Neuronal stem cell (in vitro differentiated cells): ENCODE data around the gene ANKRD27.

Source experiments
- DNase-seq: peaks from one replicate; pipeline ENCODE4 v3.0.0-alpha.2; 2013; ENCODE audit warnings: low spot score
- H2AFZ ChIP-seq: one replicate; pipeline ENCODE4 v1.6.1; 2013; ENCODE audit warnings: mild to moderate bottlenecking, low read length, inconsistent platforms
- H2AK5ac ChIP-seq: 2 replicates; pipeline ENCODE4 v1.6.1; 2013; ENCODE audit warnings: low read depth, mild to moderate bottlenecking, inconsistent platforms, low read length, moderate library complexity, mixed read lengths
- H2BK120ac ChIP-seq: 2 replicates; pipeline ENCODE4 v1.6.1; 2013; ENCODE audit warnings: low read depth, mild to moderate bottlenecking, inconsistent platforms, low read length, moderate library complexity, mixed read lengths
- H2BK12ac ChIP-seq: one replicate; pipeline ENCODE4 v1.6.1; 2013; ENCODE audit warnings: low read length, inconsistent platforms
- H2BK15ac ChIP-seq: 2 replicates; pipeline ENCODE4 v1.6.1; 2013; ENCODE audit warnings: mild to moderate bottlenecking, low read length, inconsistent platforms, mixed read lengths
- H2BK5ac ChIP-seq: one replicate; pipeline ENCODE4 v1.6.1; 2013; ENCODE audit warnings: inconsistent platforms, mild to moderate bottlenecking, low read length, moderate library complexity
- H3K14ac ChIP-seq: one replicate; pipeline ENCODE4 v1.6.1; 2013; ENCODE audit warnings: low read length, inconsistent platforms
- H3K18ac ChIP-seq: 2 replicates; pipeline ENCODE4 v1.6.1; 2013; ENCODE audit warnings: low read length, inconsistent platforms
- H3K23ac ChIP-seq: 2 replicates; pipeline ENCODE4 v1.6.1; 2013; ENCODE audit warnings: low read depth, mild to moderate bottlenecking, mixed read lengths, low read length, inconsistent platforms; ENCODE audit not compliant: poor library complexity
- H3K27ac ChIP-seq: replicated peaks from 3 replicates; pipeline ENCODE4 v1.5.1; 2013; ENCODE audit warnings: low read length, inconsistent platforms
- H3K27me3 ChIP-seq, 3 experiments: 2 replicates each; pipeline ENCODE4 v1.6.1; 2013; ENCODE audit warnings: low read length in 3 of 3, mild to moderate bottlenecking in 2 of 3, inconsistent platforms in 1 of 3, low read depth in 1 of 3, mixed read lengths in 1 of 3, moderate library complexity in 1 of 3; ENCODE audit not compliant: control insufficient read depth in 3 of 3, insufficient read depth in 3 of 3
- H3K36me3 ChIP-seq, 2 donors: replicated peaks in 1 of 2; 2 replicates each; pipeline ENCODE4 v1.6.1; 2013; ENCODE audit warnings: low read length in 2 of 2; ENCODE audit not compliant: control insufficient read depth in 2 of 2, insufficient read depth in 2 of 2
- H3K4ac ChIP-seq: 2 replicates; pipeline ENCODE4 v1.6.1; 2013; ENCODE audit warnings: inconsistent platforms, mild to moderate bottlenecking, low read length, moderate library complexity
- H3K4me1 ChIP-seq, 2 donors: 1 replicate in 1 of 2; 2 replicates in 1 of 2; pipeline ENCODE4 v1.6.1; 2013; ENCODE audit warnings: low read length in 2 of 2, low read depth in 1 of 2; ENCODE audit not compliant: control insufficient read depth in 2 of 2, insufficient read depth in 1 of 2
- H3K4me2 ChIP-seq: one replicate; pipeline ENCODE4 v1.6.1; 2013; ENCODE audit warnings: mild to moderate bottlenecking, low read length, inconsistent platforms; ENCODE audit not compliant: insufficient read depth, poor library complexity, severe bottlenecking
- H3K4me3 ChIP-seq, 2 donors: 2 replicates each; pipeline ENCODE4 v1.5.1; 2013; ENCODE audit warnings: low read length in 2 of 2, mild to moderate bottlenecking in 2 of 2, inconsistent platforms in 1 of 2, moderate library complexity in 1 of 2
- H3K79me1 ChIP-seq: one replicate; pipeline ENCODE4 v1.6.1; 2013; ENCODE audit warnings: low read depth, mild to moderate bottlenecking, inconsistent platforms, low read length, moderate library complexity
- H3K9ac ChIP-seq: one replicate; pipeline ENCODE4 v1.6.1; 2013; ENCODE audit warnings: mild to moderate bottlenecking, low read depth, low read length, inconsistent platforms; ENCODE audit not compliant: poor library complexity
- H3K9me3 ChIP-seq, 2 donors: replicated peaks in 1 of 2; 2 replicates each; pipeline versions ENCODE3 to v1.6.1; 2013; ENCODE audit warnings: low read length in 2 of 2, mild to moderate bottlenecking in 2 of 2, inconsistent platforms in 1 of 2, low read depth in 1 of 2, mixed read lengths in 1 of 2, moderate library complexity in 1 of 2; ENCODE audit not compliant: control insufficient read depth in 2 of 2, insufficient read depth in 1 of 2
- H4K8ac ChIP-seq: one replicate; pipeline ENCODE4 v1.6.1; 2013; ENCODE audit warnings: low read depth, mild to moderate bottlenecking, inconsistent platforms, low read length, moderate library complexity
- H4K91ac ChIP-seq: one replicate; pipeline ENCODE4 v1.6.1; 2013; ENCODE audit warnings: low read length, low read depth, mild to moderate bottlenecking, inconsistent platforms; ENCODE audit not compliant: poor library complexity
- WGBS, 2 donors: extraction: QIAGEN DNeasy Blood & Tissue Kit; methylation state at CpG; one replicate each; pipeline ENCODE4 v1.1.7; 2013; ENCODE audit warnings: missing lambda C conversion rate in 2 of 2, mixed read lengths in 1 of 2; ENCODE audit not compliant: insufficient read length in 2 of 2, insufficient replicate concordance in 1 of 2; ENCODE audit errors: extremely low coverage in 2 of 2; 5-methylcytosine and 5-hydroxymethylcytosine counted together

ANKRD27 gene

GRCh38 chr19:32647361-32647760, 27.6 kb downstream of the ANKRD27 start:
- Histone ChIP-seq H3K9ac (no peak overlapping the region), H3K4me3 (no peak overlapping the region), H3K27ac (no peak overlapping the region), H3K79me1 (no peaks in the 10 kb centered on the region), H3K36me3 (peaks cover 25 to 46% of the 10 kb centered on the region in 2 donors), H3K14ac (no peak overlapping the region), H2AFZ (no peak overlapping the region), H3K9me3 (no peaks in the 10 kb centered on the region), H3K18ac (no peak overlapping the region), H3K4ac (no peak overlapping the region), H3K4me1 (peaks cover 5% of the 10 kb centered on the region in 2 donors), H3K4me2 (no peak overlapping the region), H2BK120ac (no peak overlapping the region), H3K23ac (no peak overlapping the region), H3K27me3 (no peaks in the 10 kb centered on the region), H4K8ac (no peak overlapping the region), H2AK5ac (no peak overlapping the region), H2BK12ac (no peak overlapping the region), H4K91ac (no peak overlapping the region), H2BK5ac (no peak overlapping the region), H2BK15ac (no peak overlapping the region)
- no CpG with 5 or more reads among the region's 8 CpGs for WGBS, 2 donors
- no peak for DNase-seq

- Histone ChIP-seq H4K91ac (no peak overlapping the region), H2AK5ac (no peak overlapping the region), H2BK12ac (no peak overlapping the region), H2AFZ (no peak overlapping the region), H3K27ac (no peak overlapping the region), H3K4me3 (no peak overlapping the region), H3K9ac (no peak overlapping the region), H3K23ac (no peak overlapping the region), H3K4ac (no peak overlapping the region), H3K79me1 (no peaks in the 10 kb centered on the region), H3K4me2 (no peak overlapping the region), H3K27me3 (no peaks in the 10 kb centered on the region), H3K9me3 (no peaks in the 10 kb centered on the region), H3K18ac (no peak overlapping the region), H4K8ac (no peak overlapping the region), H2BK120ac (no peak overlapping the region), H3K36me3 (peaks cover 30 to 53% of the 10 kb centered on the region in 2 donors), H3K4me1 (peaks cover under 1% of the 10 kb centered on the region in 2 donors), H3K14ac (no peak overlapping the region), H2BK15ac (no peak overlapping the region), H2BK5ac (no peak overlapping the region)
- no peak for DNase-seq
- WGBS, 2 donors, result no CpG with 5 or more reads among the region's 6 CpGs
Measured at GRCh38 chr19:32646556-32646955, 28.4 kb downstream of the ANKRD27 start.

- H4K91ac ChIP-seq, result no peak overlapping the region
- H3K9ac ChIP-seq, result no peak overlapping the region
- DNase-seq, result no peak
- no peaks in the 10 kb centered on the region for H3K4me1 ChIP-seq
- H3K4me3 ChIP-seq, result peak overlapping the region in 1 of 2 donors; percentile 49
- H3K23ac ChIP-seq, result no peak overlapping the region
- no peak overlapping the region for H2BK15ac ChIP-seq
- H2BK12ac ChIP-seq, result no peak overlapping the region
- H2AK5ac ChIP-seq, result no peak overlapping the region
- no peak overlapping the region for H3K4me2 ChIP-seq
- no peak overlapping the region for H3K18ac ChIP-seq
- no peak overlapping the region for H2AFZ ChIP-seq
- no peaks in the 10 kb centered on the region for H3K79me1 ChIP-seq
- peaks cover 48 to 74% of the 10 kb centered on the region in 2 donors for H3K36me3 ChIP-seq
- H3K14ac ChIP-seq, result no peak overlapping the region
- peaks cover 2 to 13% of the 10 kb centered on the region in 2 donors for H3K9me3 ChIP-seq
- H3K4ac ChIP-seq, result no peak overlapping the region
- no CpG with 5 or more reads among the region's 12 CpGs for WGBS, 2 donors
- H3K27ac ChIP-seq, result no peak overlapping the region
- H4K8ac ChIP-seq, result no peak overlapping the region
- no peaks in the 10 kb centered on the region for H3K27me3 ChIP-seq
- no peak overlapping the region for H2BK5ac ChIP-seq
- H2BK120ac ChIP-seq, result no peak overlapping the region
Measured at GRCh38 chr19:32642771-32643170, 32.2 kb downstream of the ANKRD27 start.

- Histone ChIP-seq H4K91ac (no peak overlapping the region), H3K27me3 (no peaks in the 10 kb centered on the region), H3K18ac (no peak overlapping the region), H3K27ac (no peak overlapping the region), H3K14ac (no peak overlapping the region), H3K4me3 (no peak overlapping the region), H4K8ac (no peak overlapping the region), H2AFZ (no peak overlapping the region), H3K4ac (no peak overlapping the region), H3K9me3 (peaks cover 4 to 14% of the 10 kb centered on the region in 2 donors), H3K4me1 (no peaks in the 10 kb centered on the region), H2BK12ac (no peak overlapping the region), H3K4me2 (no peak overlapping the region), H3K36me3 (peaks cover 47 to 68% of the 10 kb centered on the region in 2 donors), H3K79me1 (peaks cover 2% of the 10 kb centered on the region), H3K9ac (no peak overlapping the region), H2AK5ac (no peak overlapping the region), H2BK15ac (no peak overlapping the region), H3K23ac (no peak overlapping the region), H2BK120ac (no peak overlapping the region), H2BK5ac (no peak overlapping the region)
- no CpG with 5 or more reads among the region's 13 CpGs for WGBS, 2 donors
- no peak for DNase-seq
Measured at GRCh38 chr19:32638625-32639024, 36.4 kb downstream of the ANKRD27 start.
